Fibroblast of pulmonary artery (primary cell): ENCODE measurements around the gene SIAE.
"Not testable (repeated sequence)": the region's sequence is repeated elsewhere in the genome, so short reads cannot be mapped to it uniquely, and the experiment has no call there.

ENCODE experiments used
- DNase-seq: peaks from one replicate; pipeline ENCODE4 v3.0.0-alpha.2; 2010; ENCODE audit warnings: low read depth
- H3K4me3 ChIP-seq: replicated peaks from 2 replicates; pipeline ENCODE4 v1.5.1; 2011; ENCODE audit warnings: low read depth, mild to moderate bottlenecking, control low read depth, low read length, moderate library complexity
- CTCF ChIP-seq: IDR thresholded peaks from 2 replicates; pipeline ENCODE4 v1.5.1; 2011; ENCODE audit warnings: mild to moderate bottlenecking, control low read depth, low read length, inconsistent platforms; ENCODE audit errors: missing control alignments

Gene SIAE

GRCh38 chr11:124612567-124613246 lies 60.8 kb downstream of the SIAE start:
- DNase-seq, result peak; percentile 23
- no peak overlapping the region for H3K4me3 ChIP-seq
- TF ChIP-seq CTCF, result no peak

GRCh38 chr11:124612045-124612444 lies 61.5 kb downstream of the SIAE start:
- TF ChIP-seq CTCF, result no peak
- no peak for DNase-seq
- H3K4me3 ChIP-seq, result no peak overlapping the region

- TF ChIP-seq CTCF, result no peak
- no peak within 1 kb of the TSS for H3K4me3 ChIP-seq
- no peak for DNase-seq
Observed at GRCh38 chr11:124611064-124611463, 62.5 kb downstream of the SIAE start, which contains the start of gene PANX3. Gene PANX3 (plus strand): TSS chr11:124611428. CDS start chr11:124611557, 129 bp downstream.

GRCh38 chr11:124610295-124610694 lies 63.2 kb downstream of the SIAE start:
- no peak for DNase-seq
- no peak overlapping the region for H3K4me3 ChIP-seq
- no peak for TF ChIP-seq CTCF

- TF ChIP-seq CTCF, result no peak
- no peak overlapping the region for H3K4me3 ChIP-seq
- no peak for DNase-seq
Observed at GRCh38 chr11:124608147-124608546, 65.4 kb downstream of the SIAE start.

- no peak for TF ChIP-seq CTCF
- no peak overlapping the region for H3K4me3 ChIP-seq
- DNase-seq, result no peak
Observed at GRCh38 chr11:124605719-124606118, 67.8 kb downstream of the SIAE start.

- not testable (repeated sequence) for H3K4me3 ChIP-seq, DNase-seq
Observed at GRCh38 chr11:124602723-124603122, 70.8 kb downstream of the SIAE start.
